IPS-20b (cell line): ENCODE data around the gene HS2ST1.

ENCODE experiments used
- H3K27ac ChIP-seq: one replicate; pipeline ENCODE4 v1.5.1; 2013; ENCODE audit warnings: low read length
- H3K27me3 ChIP-seq: 2 replicates; pipeline ENCODE4 v1.6.1; 2013; ENCODE audit warnings: mild to moderate bottlenecking, low read length, inconsistent platforms; ENCODE audit not compliant: insufficient read depth
- H3K36me3 ChIP-seq: 2 replicates; pipeline ENCODE4 v1.6.1; 2013; ENCODE audit warnings: low read depth, mild to moderate bottlenecking, inconsistent platforms, low read length, moderate library complexity; ENCODE audit not compliant: insufficient read depth
- H3K4me1 ChIP-seq: 2 replicates; pipeline ENCODE4 v1.6.1; 2013; ENCODE audit warnings: mild to moderate bottlenecking, control low read depth, inconsistent platforms, low read length, moderate library complexity; ENCODE audit not compliant: insufficient read depth
- H3K4me3 ChIP-seq: 2 replicates; pipeline ENCODE4 v1.5.1; 2013; ENCODE audit warnings: mild to moderate bottlenecking, low read length, inconsistent platforms
- H3K9ac ChIP-seq: 2 replicates; pipeline ENCODE4 v1.6.1; 2013; ENCODE audit warnings: low read depth, mild to moderate bottlenecking, inconsistent platforms, low read length, moderate library complexity
- H3K9me3 ChIP-seq: 2 replicates; pipeline ENCODE4 v1.6.1; 2013; ENCODE audit warnings: mild to moderate bottlenecking, low read depth, low read length, inconsistent platforms; ENCODE audit not compliant: insufficient read depth

HS2ST1 gene

DNA sequence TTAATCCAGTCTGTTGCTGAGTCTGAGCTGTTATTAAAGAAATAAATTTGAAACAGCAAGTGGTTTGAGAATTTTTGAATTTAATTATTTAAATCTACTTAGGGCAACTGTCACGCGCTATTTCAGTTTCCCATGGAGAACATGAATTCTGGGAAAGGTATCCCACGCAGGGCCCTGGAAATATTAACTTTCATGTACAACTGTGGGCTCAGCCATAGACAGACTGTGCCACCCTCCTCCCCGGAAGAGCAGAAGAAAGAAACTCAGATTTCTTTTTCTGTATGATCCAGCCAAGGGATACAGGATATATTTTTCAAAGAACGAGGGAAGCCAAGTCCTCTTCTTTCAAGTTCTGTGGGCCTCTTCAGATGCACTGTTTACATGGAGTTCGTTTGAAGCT, 241.7 kb downstream of the HS2ST1 start:
- Histone ChIP-seq H3K27ac (no peak overlapping the region), H3K4me1 (peaks cover 13% of the 10 kb centered on the region; the same call in 1 of the 2 replicates), H3K4me3 (no peak overlapping the region), H3K9ac (no peak overlapping the region), H3K36me3 (no peaks in the 10 kb centered on the region), H3K9me3 (no peaks in the 10 kb centered on the region), H3K27me3 (peaks cover 22% of the 10 kb centered on the region)

DNA sequence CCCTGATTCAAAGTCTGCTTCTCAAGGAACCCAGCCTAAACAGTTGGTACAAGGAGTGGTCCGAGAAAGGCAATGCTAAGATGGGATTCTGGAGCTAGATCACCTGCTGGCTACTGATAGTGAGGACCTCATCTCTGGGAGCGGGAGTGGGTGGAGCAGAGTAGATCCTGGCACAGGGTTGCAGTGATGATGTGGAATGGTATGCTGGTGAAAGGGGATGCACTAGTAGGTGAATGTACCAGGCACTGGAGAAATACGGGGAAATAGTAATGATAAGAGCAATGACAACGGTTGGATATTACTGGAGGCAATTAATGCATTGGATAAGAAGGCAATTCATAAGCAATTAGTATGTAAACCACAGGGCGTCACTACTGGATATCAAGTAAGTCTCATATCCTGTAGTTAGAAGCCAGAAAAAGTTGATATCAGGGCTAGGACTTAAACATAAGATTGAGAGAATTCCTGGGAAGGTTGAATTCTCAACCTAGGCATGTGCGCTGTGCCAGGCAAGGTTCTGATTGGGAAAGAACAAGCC, 245.0 kb downstream of the HS2ST1 start:
- H3K27ac ChIP-seq: no peak overlapping the region
- H3K27me3 ChIP-seq: no peaks in the 10 kb centered on the region
- no peak overlapping the region for H3K9ac ChIP-seq
- H3K9me3 ChIP-seq: no peaks in the 10 kb centered on the region
- H3K36me3 ChIP-seq: no peaks in the 10 kb centered on the region
- H3K4me1 ChIP-seq: no peaks in the 10 kb centered on the region
- no peak overlapping the region for H3K4me3 ChIP-seq
